HT-29 (cell line): ENCODE data around the gene ISYNA1. TPM values are rescaled to one million over a fixed set of nuclear protein-coding genes. Genes with fewer than 3 reads are reported as not detected.

Source experiments
- DNase-seq: peaks from one replicate; pipeline ENCODE4 v3.0.0-alpha.2; 2015; ENCODE audit warnings: low spot score
- total RNA-seq: library from RNA; depleted of rRNA; stranded (reverse); fragments of >200 nt; shearing (Covaris generic); gene quantifications from 2 replicates; pipeline ENCODE4 v1.2.3, GENCODE V29; 2014

ISYNA1 gene
- total RNA-seq, 1 experiment from 2014 or later, result 14.9 TPM

DNA sequence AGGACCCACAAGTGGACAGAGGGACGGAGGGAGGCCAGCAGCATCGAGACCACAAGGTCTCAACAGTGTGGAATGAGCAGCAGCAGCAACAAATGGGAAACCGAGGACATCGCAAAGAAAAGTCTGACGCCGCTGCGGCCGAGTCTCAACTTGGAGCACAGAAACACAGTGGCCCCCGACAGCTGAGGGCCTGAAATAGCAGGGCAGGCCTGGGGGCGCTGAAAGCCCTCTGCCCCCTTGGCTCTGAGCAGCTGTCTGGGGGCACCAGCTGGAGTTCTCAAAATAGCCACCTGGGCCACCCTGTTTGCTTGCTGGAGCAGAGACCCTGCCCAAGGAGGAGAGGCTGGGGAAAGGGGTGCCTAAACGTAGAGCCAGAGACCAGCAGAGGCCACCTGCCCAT, 5.9 kb upstream of the ISYNA1 start:
- DNase-seq, result no peak

DNA sequence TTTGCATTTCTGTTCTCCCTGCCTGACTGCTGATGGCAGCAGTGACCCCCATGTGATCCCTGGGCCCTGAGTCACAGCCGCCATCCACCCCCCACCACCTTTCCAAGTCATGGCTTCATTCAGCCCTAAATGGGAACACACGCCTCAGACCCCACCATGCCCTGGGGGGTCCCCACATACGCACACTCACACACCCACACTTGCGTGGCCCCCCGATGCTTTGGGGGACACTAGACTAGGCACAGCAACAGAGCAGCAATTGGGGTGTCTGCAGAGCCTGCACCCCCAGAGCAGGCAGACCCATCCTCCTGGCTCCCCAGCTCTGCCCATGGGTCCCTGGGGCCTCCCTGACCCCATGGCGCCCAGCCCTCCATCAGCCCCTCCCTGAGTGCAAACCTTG, 5.5 kb upstream of the ISYNA1 start:
- DNase-seq, result no peak

DNA sequence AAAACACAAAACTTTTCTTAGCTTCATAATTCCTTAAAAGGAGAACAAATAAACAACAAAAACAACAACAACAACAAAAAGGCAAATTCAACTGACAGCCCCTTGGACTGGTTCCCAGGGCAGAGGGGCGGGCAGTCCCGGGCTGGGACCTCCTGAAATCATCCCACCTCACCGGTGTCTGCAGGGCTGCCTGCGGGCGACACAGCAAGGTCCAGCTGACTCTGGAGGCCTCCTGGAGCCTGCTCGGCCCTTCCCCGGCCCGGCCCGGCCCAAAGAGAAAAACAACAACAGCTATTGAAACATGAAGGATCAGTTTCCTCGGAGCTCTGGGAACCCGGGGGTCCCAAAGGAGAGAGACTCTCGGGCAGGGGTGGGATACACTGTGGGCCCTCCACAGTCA, 5.0 kb upstream of the ISYNA1 start:
- DNase-seq, result no peak

DNA sequence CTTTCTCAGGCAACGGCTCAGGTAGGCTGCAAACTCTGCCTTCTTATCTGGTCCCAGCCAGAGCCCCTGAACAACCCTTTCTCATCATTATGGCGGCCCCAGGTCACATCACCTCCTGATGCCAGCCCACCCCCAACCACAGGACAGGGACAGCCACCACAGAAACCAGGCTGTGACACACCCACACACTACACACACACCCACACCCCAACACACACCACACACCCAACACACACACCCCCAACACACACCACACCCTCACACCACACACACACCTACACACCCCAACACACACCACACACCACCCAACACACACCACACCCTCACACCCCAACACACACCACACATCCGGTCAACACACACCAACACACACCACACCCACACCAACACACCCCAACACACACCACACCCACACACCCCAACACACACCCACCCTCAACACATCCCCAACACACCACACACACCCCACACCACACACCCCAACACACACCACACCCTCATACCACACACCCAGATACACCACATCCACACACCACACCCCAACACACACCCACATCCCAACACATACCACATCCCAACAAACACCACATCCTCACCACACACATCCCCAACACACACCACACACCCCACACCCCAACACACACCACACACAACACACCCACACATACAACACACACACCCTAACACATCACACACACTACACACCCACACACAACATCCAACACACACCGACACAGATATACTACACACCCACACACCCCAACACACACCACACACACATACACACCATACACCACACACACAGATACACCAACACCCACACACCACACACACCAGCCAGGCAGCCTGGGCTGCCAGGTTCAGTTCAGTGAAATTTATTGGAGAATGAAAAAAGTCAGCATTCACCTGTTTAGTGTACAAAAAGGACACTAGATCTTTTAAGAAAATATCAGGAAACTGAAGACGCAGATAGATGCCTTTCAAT, 4.2 kb upstream of the ISYNA1 start:
- DNase-seq, result no peak

DNA sequence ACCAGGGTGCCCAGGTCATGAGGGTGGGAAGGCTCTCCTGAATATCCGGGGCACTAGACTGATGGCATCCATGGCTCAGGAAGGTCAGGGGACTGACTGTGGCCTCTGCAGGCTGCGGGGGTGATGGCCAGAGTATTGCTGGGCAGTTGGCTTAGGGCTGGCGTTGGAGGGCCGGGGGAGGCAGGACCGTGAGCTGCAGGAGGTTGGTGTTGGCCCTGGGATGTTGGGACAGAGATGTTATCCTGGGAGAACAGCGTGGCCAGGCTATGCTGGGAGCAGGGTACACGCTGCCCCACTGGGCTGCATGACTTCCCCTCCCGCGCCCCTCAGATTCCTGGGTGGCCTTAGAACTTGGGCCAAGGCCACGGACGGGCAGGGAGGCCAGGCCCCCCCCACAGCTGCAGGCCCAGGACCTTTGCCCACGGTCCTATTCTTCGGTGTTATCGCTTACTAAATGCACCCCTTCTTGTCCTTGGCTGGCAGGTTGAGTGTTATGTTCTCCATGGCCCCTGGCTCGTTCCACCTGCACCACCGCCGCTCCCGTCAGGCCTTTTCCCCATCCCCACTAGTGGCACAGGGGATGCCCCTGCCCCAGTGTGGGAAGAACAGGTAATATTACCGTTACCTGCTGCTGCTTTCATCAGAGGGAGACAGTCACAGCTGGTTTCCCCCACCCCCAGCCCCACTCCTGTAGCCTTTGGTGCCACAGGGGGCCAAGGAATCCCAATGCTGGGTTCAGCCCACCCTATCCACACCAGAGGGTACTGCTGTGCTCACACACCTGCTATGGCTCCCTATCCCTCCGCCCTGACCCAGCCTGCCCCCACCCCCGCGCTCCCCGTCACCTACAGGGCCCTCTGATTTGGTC, 3.2 kb upstream of the ISYNA1 start:
- no peak for DNase-seq

DNA sequence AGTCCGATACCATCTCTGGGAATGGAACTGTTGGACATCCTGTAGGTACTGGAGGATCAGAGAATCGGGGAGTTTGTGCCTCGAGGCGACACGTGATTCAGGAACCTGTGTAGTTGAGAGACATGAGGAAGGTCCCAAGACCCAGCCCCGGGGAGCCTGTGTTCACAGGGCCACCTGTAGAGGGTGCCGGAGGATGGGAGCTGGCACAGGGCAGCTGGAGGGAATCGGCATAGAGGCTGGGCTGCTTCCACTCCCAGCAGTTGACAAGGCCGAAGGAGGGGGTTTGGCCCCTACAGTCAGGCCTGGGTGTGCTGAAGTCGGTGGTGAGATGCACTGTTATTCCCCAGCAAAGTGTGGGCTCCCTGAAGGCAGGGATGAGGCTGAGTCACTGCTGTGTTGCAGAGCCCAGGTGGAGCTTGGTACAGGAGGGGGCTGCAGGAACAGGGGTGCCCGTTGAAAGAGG, 2.5 kb upstream of the ISYNA1 start:
- DNase-seq, result peak; percentile 41

DNA sequence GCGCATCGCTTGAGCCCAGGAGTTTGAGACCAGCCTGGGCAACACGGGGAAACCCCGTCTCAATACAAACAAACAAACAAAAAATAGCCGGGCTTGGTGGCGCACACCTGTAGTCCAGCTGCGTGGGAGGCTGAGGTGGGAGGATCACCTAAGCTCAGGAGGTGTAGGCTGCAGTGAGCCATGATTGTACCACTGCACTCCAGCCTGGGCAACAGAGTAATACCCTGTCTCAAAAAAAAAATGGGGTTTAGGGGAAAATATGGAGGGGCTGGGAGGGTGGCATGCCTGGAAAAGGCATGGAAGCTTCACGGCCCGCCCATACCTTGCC, 1.9 kb upstream of the ISYNA1 start:
- no peak for DNase-seq

DNA sequence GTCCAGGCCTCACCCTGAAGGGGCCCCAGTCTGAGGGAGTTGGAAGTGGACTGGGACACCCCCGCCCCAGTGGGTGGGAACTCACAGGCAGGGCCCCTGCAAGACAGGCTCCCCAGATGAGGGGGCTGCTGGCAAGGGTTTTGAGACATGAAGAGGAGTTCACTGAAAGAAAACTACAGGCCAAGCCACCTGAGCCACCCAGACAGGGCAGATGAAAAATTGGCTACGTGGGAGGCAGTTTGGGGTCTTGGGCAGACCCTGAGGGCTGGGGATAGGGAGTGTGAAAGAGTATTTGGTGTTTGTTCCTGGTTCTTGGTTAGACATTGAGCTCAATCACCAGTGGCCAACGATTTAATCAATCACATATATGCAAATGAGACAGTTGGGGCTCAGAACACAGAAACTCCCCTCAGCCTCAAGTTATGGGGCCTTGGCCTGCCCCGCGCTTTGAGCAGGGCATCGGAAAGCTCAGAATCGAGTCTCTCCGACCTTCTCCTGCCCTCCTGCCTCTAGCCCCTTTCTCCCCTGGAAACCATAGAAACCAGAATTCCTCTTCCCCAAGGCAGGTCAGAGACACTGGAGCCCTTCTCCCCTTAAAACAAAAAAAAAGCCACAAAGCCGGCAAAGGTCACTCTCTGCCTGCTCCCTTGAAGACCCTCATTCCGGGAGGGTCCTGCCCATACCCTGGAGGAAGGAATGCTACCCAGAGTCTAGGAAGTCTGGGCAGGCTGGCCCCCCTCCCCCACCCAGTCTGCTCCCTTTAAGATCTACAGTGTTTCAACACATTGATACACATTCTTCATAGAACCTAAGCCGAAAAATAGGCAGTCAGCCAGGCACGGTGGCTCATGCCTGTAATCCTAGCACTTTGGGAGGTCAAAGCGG, 1.3 kb upstream of the ISYNA1 start:
- DNase-seq, result no peak

DNA sequence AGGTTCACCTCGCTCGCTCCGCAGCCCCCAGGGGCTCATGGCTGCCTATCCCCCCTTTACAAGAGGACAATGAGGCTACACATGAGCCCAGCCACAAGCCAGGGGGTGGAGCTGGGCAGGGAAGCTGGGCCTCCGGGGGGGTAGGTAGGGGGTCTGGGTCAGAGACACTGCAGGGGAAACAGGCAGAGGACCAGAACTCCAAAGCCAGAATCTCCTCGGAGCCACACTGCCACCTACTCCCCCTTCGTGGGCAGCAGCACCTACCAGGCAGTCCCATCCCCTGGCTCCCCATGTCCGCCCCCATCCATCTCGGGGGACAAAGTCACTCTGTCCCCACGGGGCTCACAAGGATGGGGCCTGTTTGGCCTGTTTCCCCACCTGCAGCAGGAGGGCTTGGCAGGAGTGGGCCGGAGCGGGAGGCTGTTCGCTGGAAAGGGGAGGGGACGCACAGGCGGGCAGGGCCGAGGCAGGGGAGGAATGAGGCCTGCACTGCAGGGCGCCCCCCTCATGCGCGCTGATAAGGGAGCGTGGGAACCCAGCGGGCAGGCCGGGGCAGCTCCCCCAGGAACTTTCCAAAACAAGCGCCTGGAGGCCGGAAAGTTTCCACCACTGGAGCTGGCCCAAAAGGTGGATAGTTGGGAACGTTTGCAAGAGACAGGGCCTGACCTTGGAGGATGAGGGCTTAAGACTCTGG, 545 bp upstream of the ISYNA1 start:
- no peak for DNase-seq

DNA sequence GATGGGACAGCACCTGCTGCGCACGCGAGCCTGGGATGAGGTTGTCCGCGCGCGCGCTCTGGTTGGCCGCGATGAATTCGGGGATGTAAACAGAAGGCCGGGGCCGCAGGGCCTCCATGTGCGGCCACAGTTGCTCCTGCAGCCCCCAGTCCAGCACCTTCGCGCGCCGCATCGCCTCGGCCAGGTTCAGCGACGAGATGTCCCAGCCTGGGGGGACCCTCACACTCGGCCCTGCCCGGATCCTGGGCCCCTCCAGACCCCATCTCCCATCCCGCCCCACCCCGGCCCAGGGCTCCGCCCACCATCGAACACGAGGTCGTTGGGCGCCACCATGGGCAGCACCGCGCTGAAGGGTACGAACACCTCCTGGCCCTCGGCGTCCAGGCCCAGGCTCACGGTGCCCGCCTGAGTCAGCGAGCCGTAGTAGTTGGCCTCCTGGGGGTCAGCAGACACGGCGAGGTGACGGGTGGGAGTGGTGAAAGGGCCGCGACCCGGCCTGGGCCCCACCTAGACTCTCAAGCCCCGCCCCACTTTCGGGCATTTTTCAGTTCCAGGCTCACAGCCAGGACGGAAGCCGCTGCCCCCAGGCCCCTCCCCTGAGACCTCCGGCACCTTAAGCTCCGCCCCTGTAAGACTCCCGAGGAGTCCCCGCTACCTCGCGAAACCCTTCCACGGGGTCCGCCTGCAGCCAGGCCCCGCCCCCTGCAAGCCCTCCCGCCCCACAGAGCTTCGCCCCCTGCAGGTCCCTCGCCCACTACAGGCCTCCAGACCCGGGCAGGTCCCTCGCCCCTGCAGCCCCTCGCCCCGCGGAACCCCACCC, 1.1 kb downstream of the ISYNA1 start:
- DNase-seq, result peak; percentile 27

DNA sequence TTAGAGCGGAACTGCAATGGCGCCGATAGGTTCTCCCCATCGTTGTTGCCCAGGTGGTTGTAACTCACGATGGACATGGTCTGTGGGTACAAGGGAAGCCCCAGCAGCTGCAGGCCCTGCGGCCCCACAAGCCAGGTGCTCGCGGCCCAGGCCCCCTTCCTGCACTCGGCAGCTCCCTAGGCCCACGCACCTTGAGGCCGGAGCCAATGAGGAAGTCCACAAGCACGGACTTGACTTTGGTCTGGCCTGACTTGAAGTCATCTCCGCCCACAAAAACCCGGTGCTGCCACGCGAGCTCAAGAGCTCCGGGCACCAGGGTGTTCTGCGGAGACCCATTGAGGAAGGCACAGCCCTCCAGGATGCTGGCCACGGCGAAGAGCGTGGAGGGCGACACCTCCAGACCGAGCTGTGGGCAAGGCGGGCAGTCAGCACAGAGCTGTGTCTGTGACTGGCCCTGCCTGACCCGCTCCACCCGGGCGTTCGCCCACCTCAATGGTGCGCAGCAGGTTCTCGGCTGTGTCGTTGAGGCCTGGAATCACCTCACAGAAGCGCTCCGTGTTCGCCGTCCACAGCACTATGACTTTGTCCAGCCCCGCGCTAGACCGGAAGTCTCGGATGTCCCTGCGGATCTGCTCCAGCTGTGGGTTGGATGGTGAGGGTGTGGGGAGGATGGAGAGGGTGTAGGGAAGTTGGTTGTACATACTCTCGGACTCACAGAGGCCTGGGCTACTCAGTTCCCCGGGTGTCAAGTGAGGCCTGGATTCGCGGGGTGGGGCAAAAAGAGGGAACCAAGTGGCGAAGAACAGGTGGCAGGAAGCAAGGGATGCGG, 1.9 kb downstream of the ISYNA1 start:
- no peak for DNase-seq

DNA sequence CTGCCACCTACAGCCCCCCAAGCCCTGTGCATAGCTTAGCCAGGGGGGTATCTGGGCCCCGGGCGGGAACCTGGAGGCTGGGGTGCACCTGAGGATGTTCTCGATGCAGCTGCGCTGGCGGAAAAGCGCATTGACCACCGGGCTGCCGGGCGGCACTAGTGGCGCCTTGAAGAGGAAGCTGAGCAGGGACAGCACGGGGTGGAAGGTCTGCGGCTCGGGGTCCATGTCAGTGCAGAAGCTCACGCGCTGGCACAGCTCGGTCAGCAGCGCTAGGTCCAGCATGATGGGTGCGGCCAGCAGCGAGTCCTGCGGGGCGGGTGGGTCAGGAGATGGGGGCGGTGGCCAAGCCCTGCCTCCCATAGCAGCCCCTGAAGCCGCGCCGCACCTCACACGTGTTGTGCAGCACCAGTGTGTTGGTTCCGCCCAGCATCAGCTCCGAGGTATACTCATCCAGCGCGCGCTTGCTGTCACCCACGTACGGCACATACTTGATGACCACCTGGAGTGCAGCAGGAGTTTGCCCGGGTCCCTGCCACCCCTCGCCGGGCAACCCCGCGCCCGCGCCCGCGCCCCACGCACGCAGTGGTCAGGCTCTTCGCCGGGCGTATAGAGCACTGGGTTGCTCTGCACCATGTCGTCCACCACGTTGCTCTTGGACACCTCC, 2.6 kb downstream of the ISYNA1 start:
- DNase-seq, result no peak

DNA sequence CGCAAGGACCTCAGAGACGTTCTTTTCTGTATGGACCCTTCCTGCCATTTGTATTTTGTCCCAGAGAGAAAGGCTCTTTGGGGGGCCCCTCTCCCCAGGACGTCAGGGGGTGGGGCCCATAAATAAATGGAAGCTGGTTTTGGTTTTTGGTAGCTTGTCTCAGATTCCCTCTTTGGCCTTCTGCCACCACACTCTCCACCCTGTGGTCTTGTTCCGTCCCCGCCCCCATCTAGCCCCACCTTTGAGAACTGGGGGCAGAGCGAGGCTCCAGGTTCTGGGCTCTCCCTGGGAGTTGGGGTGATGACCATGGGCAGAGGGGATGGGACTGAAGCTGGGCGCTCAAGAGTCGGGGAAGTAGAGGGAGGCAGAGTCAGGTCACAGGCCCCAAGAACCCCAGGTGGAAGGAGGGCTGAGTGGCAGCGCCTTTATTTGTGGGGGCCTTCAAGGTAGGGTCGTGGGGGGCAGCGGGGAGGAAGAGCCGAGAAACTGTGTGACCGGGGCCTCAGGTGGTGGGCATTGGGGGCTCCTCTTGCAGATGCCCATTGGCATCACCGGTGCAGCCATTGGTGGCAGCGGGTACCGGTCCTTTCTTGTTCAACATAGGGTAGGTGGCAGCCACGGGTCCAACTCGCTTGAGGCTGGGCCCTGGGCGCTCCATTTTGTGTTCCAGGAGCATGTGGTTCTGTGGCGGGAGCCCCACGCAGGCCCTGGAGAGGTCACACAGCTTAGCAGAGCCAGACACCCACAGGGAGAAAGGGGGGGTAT, 3.3 kb downstream of the ISYNA1 start:
- no peak for DNase-seq

DNA sequence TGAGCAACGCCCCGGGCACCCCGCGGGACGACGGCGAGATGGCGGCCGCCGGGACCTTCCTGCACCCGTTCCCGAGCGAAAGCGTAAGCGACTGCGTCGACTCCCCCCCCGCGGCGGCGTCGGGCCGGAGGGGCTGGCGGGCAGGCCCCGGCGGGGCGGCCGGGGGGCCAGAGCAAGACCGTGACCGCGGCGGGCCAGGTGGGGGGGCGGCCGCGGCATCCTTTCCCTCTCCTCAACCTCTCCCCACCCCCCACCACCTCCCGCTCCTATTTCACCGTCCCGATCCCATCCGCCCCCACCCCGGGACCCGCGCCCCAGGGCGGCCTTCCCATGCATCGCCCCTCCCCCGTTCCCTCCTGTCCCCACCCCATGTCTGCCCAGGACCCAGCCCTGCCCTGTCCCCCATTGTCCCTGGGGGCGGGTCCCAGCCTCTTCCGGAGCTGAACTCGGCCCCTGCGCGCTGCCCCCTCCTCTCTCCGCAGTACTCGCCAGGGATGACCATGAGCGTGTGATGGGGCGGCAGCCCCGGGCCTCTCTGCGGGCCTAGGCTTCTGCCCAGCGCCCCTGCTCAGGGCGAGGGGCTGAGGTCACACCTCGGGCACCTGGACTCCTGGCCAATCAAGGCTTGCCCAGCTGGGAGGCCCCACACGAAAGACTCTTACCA, 4.1 kb downstream of the ISYNA1 start:
- DNase-seq, result no peak

DNA sequence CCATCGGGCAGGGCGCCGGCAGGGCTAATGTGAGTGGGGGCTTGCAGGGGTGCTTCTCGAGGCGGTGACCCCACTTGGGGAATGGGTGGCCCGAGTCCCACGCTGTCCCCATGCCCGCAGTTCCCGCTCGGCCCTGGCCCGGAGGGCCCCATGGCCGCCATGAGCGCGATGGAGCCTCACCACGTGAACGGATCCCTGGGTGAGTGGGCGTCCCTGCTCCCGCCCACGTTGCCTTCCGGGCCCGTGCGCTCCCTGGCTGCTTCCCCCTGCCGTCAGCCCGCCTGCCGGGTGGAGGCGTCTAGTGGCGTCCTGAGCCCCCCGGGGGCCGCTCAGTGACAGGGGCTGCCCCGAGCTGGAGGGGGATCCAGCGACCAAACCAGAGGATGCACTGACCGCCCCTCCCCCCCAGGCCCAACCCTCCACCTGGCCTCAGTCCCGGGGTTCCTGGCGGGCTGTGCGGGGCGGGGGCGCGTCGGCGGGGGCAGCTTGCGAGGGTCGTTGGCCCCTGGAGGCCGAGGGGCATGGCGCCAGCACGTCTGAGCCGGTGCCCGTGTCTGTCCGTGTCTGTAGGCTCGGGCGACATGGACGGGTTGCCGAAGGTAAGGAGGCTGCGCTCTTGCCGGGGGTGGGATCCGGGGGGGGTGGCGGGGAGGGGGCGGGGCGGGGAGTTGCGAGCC, 4.8 kb downstream of the ISYNA1 start:
- no peak for DNase-seq

DNA sequence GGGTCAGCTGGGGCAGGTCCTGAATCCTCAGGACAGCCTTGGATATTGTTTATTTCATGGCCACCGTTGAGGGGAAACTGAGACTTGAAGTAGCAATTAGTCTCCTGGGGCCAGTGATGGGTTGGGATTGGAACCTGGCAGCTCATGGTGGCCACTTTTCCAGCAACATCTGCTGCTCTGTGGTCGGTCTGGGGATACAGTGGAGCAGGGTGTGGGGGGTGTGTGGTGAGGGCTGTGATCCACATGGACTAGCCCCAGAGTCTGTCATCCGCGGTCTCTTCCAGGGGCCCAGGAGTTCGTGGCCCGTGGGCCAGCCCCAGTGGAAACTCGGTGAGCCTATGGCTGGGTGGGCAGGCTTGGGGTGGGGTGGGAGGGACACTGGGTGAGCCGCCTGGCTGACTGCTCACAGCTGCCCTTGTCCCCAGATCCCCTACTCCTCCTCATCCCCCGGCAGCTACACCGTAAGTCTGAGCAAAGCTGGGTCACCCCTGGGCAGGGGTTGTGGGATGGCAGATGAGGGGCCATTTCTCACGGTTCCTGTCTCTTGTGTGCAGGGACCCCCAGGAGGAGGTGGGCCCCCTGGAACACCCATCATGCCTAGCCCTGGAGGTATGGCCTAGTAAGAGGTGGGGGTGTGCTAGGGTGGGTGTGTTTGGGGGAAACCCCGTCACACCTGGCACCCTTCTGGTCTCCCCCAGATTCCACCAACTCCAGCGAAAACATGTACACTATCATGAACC, 5.5 kb downstream of the ISYNA1 start:
- DNase-seq, result no peak
